H1 (cell line): ENCODE measurements around the gene ABHD15. TPM values are rescaled to one million over a fixed set of nuclear protein-coding genes. Genes with fewer than 3 reads are reported as not detected.

Experiments
- CTCF ChIA-PET: fragments of 300-600 bp; sonication (Branson Sonifier 250); formaldehyde crosslinking; loops from one replicate; lab custom pipeline; 2021; ENCODE audit not compliant: partially characterized antibody; lab: Charles Lee
- POLR2A ChIA-PET: fragments of 300-600 bp; sonication (Branson Sonifier 250); formaldehyde crosslinking; loops from one replicate; lab custom pipeline; 2021; ENCODE audit warnings: inconsistent platforms; ENCODE audit not compliant: partially characterized antibody; lab: Charles Lee
- DNase-seq, 2 experiments: peaks; one replicate each; pipeline versions ENCODE4 v3.0.0 to v3.0.0-alpha.2; 2010 to 2022; ENCODE audit warnings: low spot score in 2 of 2, low read depth in 1 of 2, mixed read lengths in 1 of 2
- FAIRE-seq: peaks from 2 replicates; lab custom pipeline; 2011; peaks lifted over from hg19 to GRCh38; lab: Jason Lieb, UNC
- H2AFZ ChIP-seq: 2 replicates; pipeline ENCODE4 v1.8.1; 2012; ENCODE audit warnings: low read length, inconsistent platforms
- H2AK5ac ChIP-seq: 2 replicates; pipeline ENCODE4 v1.6.1; 2013; ENCODE audit warnings: low read depth, low read length
- H2BK120ac ChIP-seq: replicated peaks from 2 replicates; pipeline ENCODE3; 2013; ENCODE audit warnings: low read depth, low read length, inconsistent platforms
- H2BK12ac ChIP-seq: 2 replicates; pipeline ENCODE4 v1.6.1; 2013; ENCODE audit warnings: low read depth, low read length
- H2BK15ac ChIP-seq: 2 replicates; pipeline ENCODE4 v1.6.1; 2013; ENCODE audit warnings: low read length
- H2BK20ac ChIP-seq: 2 replicates; pipeline ENCODE4 v1.6.1; 2013; ENCODE audit warnings: low read length
- H2BK5ac ChIP-seq: 2 replicates; pipeline ENCODE4 v1.6.1; 2013; ENCODE audit warnings: low read depth, low read length
- H3K14ac ChIP-seq: 2 replicates; pipeline ENCODE4 v1.6.1; 2013; ENCODE audit warnings: inconsistent platforms; ENCODE audit not compliant: insufficient read length
- H3K18ac ChIP-seq: 2 replicates; pipeline ENCODE4 v1.6.1; 2013; ENCODE audit warnings: low read length; ENCODE audit errors: extremely low read depth
- H3K23ac ChIP-seq: 2 replicates; pipeline ENCODE4 v1.6.1; 2013; ENCODE audit warnings: inconsistent platforms; ENCODE audit not compliant: insufficient read length
- H3K23me2 ChIP-seq: 2 replicates; pipeline ENCODE4 v1.6.1; 2013; ENCODE audit warnings: low read depth, low read length
- H3K27ac ChIP-seq: 2 replicates; pipeline ENCODE4 v1.6.1; 2011; ENCODE audit warnings: low read depth, low read length, inconsistent platforms
- H3K27me3 ChIP-seq, 4 experiments: replicated peaks in 1 of 4; 1 replicate in 1 of 4; 2 replicates in 3 of 4; pipeline versions ENCODE4 v1.6.1 to v1.8.1; 2011 to 2013; ENCODE audit warnings: low read length in 3 of 4, mild to moderate bottlenecking in 3 of 4, inconsistent platforms in 2 of 4, mixed read lengths in 2 of 4, moderate library complexity in 1 of 4; ENCODE audit not compliant: control insufficient read depth in 3 of 4, insufficient read depth in 3 of 4; ENCODE audit errors: extremely low read depth in 1 of 4
- H3K36me3 ChIP-seq, 4 experiments: 2 replicates each; pipeline versions ENCODE4 v1.6.1 to v1.8.1; 2011 to 2013; ENCODE audit warnings: mild to moderate bottlenecking in 4 of 4, low read length in 3 of 4, moderate library complexity in 2 of 4, control low read depth in 1 of 4, inconsistent platforms in 1 of 4; ENCODE audit not compliant: insufficient read depth in 4 of 4, control insufficient read depth in 2 of 4
- H3K4ac ChIP-seq: replicated peaks from 2 replicates; pipeline ENCODE3; 2013; ENCODE audit warnings: low read length, low read depth, mixed read lengths, inconsistent platforms; ENCODE audit not compliant: insufficient read length
- H3K4me1 ChIP-seq, 4 experiments: replicated peaks in 1 of 4; 1 replicate in 1 of 4; 2 replicates in 3 of 4; pipeline versions ENCODE4 v1.6.1 to v1.8.1; 2011 to 2013; ENCODE audit warnings: low read length in 3 of 4, inconsistent platforms in 2 of 4, mixed read lengths in 1 of 4; ENCODE audit not compliant: insufficient read depth in 4 of 4, control insufficient read depth in 3 of 4
- H3K4me2 ChIP-seq, 2 experiments: 2 replicates each; pipeline versions ENCODE4 v1.6.1 to v1.8.1; 2011 to 2013; ENCODE audit warnings: low read depth in 2 of 2, low read length in 2 of 2, control low read depth in 1 of 2, inconsistent platforms in 1 of 2, mild to moderate bottlenecking in 1 of 2; ENCODE audit not compliant: insufficient read depth in 1 of 2
- H3K4me3 ChIP-seq, 4 experiments: fragments of 200-600, 300-600 bp in 1 of 4; sonication (generic), shearing (Covaris generic), sonication (Bioruptor Twin) in 1 of 4; 2 replicates each; pipeline versions ENCODE4 v1.5.1 to v1.8.1; 2011 to 2016; ENCODE audit warnings: low read length in 4 of 4, low read depth in 3 of 4, control low read depth in 2 of 4, inconsistent platforms in 2 of 4, mild to moderate bottlenecking in 2 of 4, mixed read lengths in 1 of 4, moderate library complexity in 1 of 4; ENCODE audit not compliant: insufficient read depth in 2 of 4; ENCODE audit errors: extremely low read depth in 1 of 4
- H3K56ac ChIP-seq: replicated peaks from 2 replicates; pipeline ENCODE3; 2013; ENCODE audit warnings: low read depth, mild to moderate bottlenecking, mixed read lengths, low read length, inconsistent platforms; ENCODE audit not compliant: insufficient read length
- H3K79me1 ChIP-seq: 2 replicates; pipeline ENCODE4 v1.6.1; 2013; ENCODE audit warnings: low read depth, low read length, control low read depth
- H3K79me2 ChIP-seq, 2 experiments: 2 replicates each; pipeline versions ENCODE4 v1.6.1 to v1.8.1; 2012 to 2013; ENCODE audit warnings: low read length in 2 of 2, mild to moderate bottlenecking in 2 of 2, inconsistent platforms in 1 of 2; ENCODE audit not compliant: insufficient read depth in 2 of 2, control insufficient read depth in 1 of 2
- H3K9ac ChIP-seq, 4 experiments: replicated peaks in 1 of 4; 1 replicate in 1 of 4; 2 replicates in 3 of 4; pipeline versions ENCODE4 v1.6.1 to v1.8.1; 2011 to 2013; ENCODE audit warnings: low read depth in 3 of 4, low read length in 3 of 4, control low read depth in 2 of 4, mild to moderate bottlenecking in 2 of 4, moderate library complexity in 2 of 4, inconsistent platforms in 1 of 4; ENCODE audit errors: extremely low read depth in 1 of 4
- H3K9me3 ChIP-seq, 2 experiments: 2 replicates each; pipeline versions ENCODE4 v1.6.1 to v1.8.1; 2012 to 2013; ENCODE audit warnings: mild to moderate bottlenecking in 2 of 2, moderate library complexity in 2 of 2, control low read depth in 1 of 2, inconsistent platforms in 1 of 2, low read depth in 1 of 2, low read length in 1 of 2, mixed read lengths in 1 of 2; ENCODE audit not compliant: insufficient read depth in 2 of 2
- H4K20me1 ChIP-seq, 2 experiments: replicated peaks in 1 of 2; 2 replicates each; pipeline versions ENCODE3 to v1.8.1; 2011 to 2013; ENCODE audit warnings: inconsistent platforms in 2 of 2, low read length in 2 of 2, mild to moderate bottlenecking in 1 of 2; ENCODE audit not compliant: insufficient read depth in 2 of 2, control insufficient read depth in 1 of 2
- H4K5ac ChIP-seq: 2 replicates; pipeline ENCODE4 v1.6.1; 2013; ENCODE audit warnings: low read length, low read depth, mixed read lengths, inconsistent platforms; ENCODE audit not compliant: insufficient read length
- H4K8ac ChIP-seq: 2 replicates; pipeline ENCODE4 v1.8.0; 2013; ENCODE audit warnings: mild to moderate bottlenecking, moderate library complexity, low read length, inconsistent platforms; ENCODE audit not compliant: insufficient read depth; ENCODE audit errors: extremely low read depth
- H4K91ac ChIP-seq: replicated peaks from 2 replicates; pipeline ENCODE3; 2013; ENCODE audit warnings: low read length, mixed read lengths, inconsistent platforms; ENCODE audit not compliant: insufficient read length
- ASH2L ChIP-seq: fragments of 200-600, 300-600 bp; sonication (generic); IDR thresholded peaks from one replicate; pipeline ENCODE4 v1.7.1; 2017; ENCODE audit warnings: low read length
- CHD1 ChIP-seq: IDR thresholded peaks from 2 replicates; pipeline ENCODE4 v1.6.1; 2012; ENCODE audit warnings: low read depth, low read length, improper control_type of control experiment
- EGR1 ChIP-seq: IDR thresholded peaks from 2 replicates; pipeline ENCODE4 v1.6.1; 2011; ENCODE audit warnings: low read depth, low read length, borderline replicate concordance
- EP300 ChIP-seq, 2 experiments: IDR thresholded peaks; 1 replicate in 1 of 2; 2 replicates in 1 of 2; pipeline ENCODE4 v1.6.1; 2011 to 2012; ENCODE audit warnings: low read depth in 2 of 2, low read length in 2 of 2, mild to moderate bottlenecking in 2 of 2, borderline replicate concordance in 1 of 2, inconsistent platforms in 1 of 2, moderate library complexity in 1 of 2
- KDM4A ChIP-seq: IDR thresholded peaks from one replicate; pipeline ENCODE4 v1.7.1; 2012; ENCODE audit warnings: low read depth, mild to moderate bottlenecking, moderate library complexity, low read length, inconsistent platforms; ENCODE audit not compliant: severe bottlenecking
- KDM5A ChIP-seq: fragments of 200-600 bp; IDR thresholded peaks from 2 replicates; pipeline ENCODE4 v1.7.1; 2012; ENCODE audit warnings: mild to moderate bottlenecking, low read length, inconsistent platforms, mixed read lengths
- RXRA ChIP-seq: IDR thresholded peaks from 2 replicates; pipeline ENCODE4 v1.6.1; 2011; ENCODE audit warnings: low read depth, mild to moderate bottlenecking, low read length, moderate library complexity; ENCODE audit not compliant: insufficient read depth
- SIN3A ChIP-seq, 2 experiments: IDR thresholded peaks in 1 of 2; conservative IDR thresholded peaks in 1 of 2; 2 replicates each; pipeline ENCODE4 v1.6.1; 2011 to 2012; ENCODE audit warnings: low read length in 2 of 2, improper control_type of control experiment in 1 of 2, low read depth in 1 of 2, mild to moderate bottlenecking in 1 of 2
- SP1 ChIP-seq: IDR thresholded peaks from 2 replicates; pipeline ENCODE4 v1.6.1; 2011; ENCODE audit warnings: low read depth, low read length
- TEAD4 ChIP-seq: IDR thresholded peaks from 2 replicates; pipeline ENCODE4 v1.6.1; 2012; ENCODE audit warnings: low read depth, low read length, inconsistent platforms, mixed read lengths
- ZNF274 ChIP-seq: IDR thresholded peaks from 2 replicates; pipeline ENCODE4 v1.7.0; 2012; ENCODE audit warnings: low read length, borderline replicate concordance; ENCODE audit errors: extremely low read depth
- WGBS, 2 experiments: shearing (Covaris generic) in 1 of 2; methylation state at CpG; one replicate each; pipeline versions ENCODE4 v1.1.6 to v1.1.7; 2013 to 2015; ENCODE audit warnings: low lambda C conversion rate in 2 of 2, mixed read lengths in 2 of 2, inconsistent platforms in 1 of 2, low coverage in 1 of 2, missing lambda C conversion rate in 1 of 2; ENCODE audit not compliant: insufficient replicate concordance in 2 of 2, insufficient coverage in 1 of 2, insufficient read length in 1 of 2; ENCODE audit errors: extremely low coverage in 1 of 2, missing lambda C conversion rate in 1 of 2; 5-methylcytosine and 5-hydroxymethylcytosine counted together
- polyA plus RNA-seq, 7 experiments: library from polyadenylated mRNA; depleted of rRNA in 3 of 7; stranded (reverse) in 5 of 7; unstranded in 2 of 7; fragments of >200 nt in 5 of 7; fragments of 200-250 nt in 2 of 7; gene quantifications; 1 replicate in 5 of 7; 2 replicates in 1 of 7; 4 replicates in 1 of 7; pipeline versions ENCODE4 v1.2.1 to v1.2.3, GENCODE V29; 2011 to 2013; ENCODE audit warnings: missing spikeins in 2 of 7, mixed read lengths in 2 of 7
- total RNA-seq: library from RNA; stranded (reverse); fragmentation: NEBNext Ultra II Directional; extraction: Animal tissue kit (Norgen Biotek cat#: 25700); gene quantifications from 2 replicates; pipeline ENCODE4 v1.2.1, GENCODE V29; 2021
- TF ChIP-seq, protein P1 (sequence below): IDR thresholded peaks from 2 replicates; pipeline ENCODE4 v1.6.1; 2012; ENCODE audit warnings: inconsistent platforms

Gene ABHD15
- total and polyA plus RNA-seq, 2 of the 8 experiments (the other 6 are each of a cell fraction or from before 2014, with no cell fraction given): 0.88 to 1.7 TPM

GRCh38 chr17:29612094-29612403 is 45.2 kb upstream of the ABHD15 start:
- Histone ChIP-seq H3K9me3 (peaks cover 0 to 11% of the 10 kb centered on the region in 2 experiments; a peak in 1 of 4 replicates), H3K36me3 (peaks cover 0 to 7% (median 0%) of the 10 kb centered on the region in 4 experiments; a peak in 1 of 8 replicates), H3K9ac (no peak overlapping the region), H2BK120ac (no peak overlapping the region), H3K4me1 (peaks cover 10 to 29% (median 22%) of the 10 kb centered on the region in 4 experiments), H3K79me1 (peaks cover 2% of the 10 kb centered on the region; the same call in 1 of the 2 replicates), H4K8ac (no peak overlapping the region), H3K4me3 (no peak overlapping the region), H2BK15ac (no peak overlapping the region), H2BK5ac (no peak overlapping the region), H2BK12ac (no peak overlapping the region), H3K18ac (no peak overlapping the region), H3K14ac (no peak overlapping the region)
- no peak for FAIRE-seq
- TF ChIP-seq, protein P1, sequence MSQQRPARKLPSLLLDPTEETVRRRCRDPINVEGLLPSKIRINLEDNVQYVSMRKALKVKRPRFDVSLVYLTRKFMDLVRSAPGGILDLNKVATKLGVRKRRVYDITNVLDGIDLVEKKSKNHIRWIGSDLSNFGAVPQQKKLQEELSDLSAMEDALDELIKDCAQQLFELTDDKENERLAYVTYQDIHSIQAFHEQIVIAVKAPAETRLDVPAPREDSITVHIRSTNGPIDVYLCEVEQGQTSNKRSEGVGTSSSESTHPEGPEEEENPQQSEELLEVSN: no peak
- TF ChIP-seq KDM4A (no peak), TEAD4 (no peak), KDM5A (no peak), SIN3A (conservative IDR thresholded peaks at IDR 0.05 in 1 of 2, IDR thresholded peaks at IDR 0.05 in 1 of 2; ENCODE audit: low read depth in 1 of 2, low read length in 2 of 2) (no peak), RXRA (no peak), ZNF274 (no peak), SP1 (no peak), EGR1 (no peak), EP300 (IDR thresholded peaks at IDR 0.05; ENCODE audit: borderline replicate concordance in 1 of 2, low read depth in 2 of 2, low read length in 2 of 2) (no peak), CHD1 (no peak), ASH2L (no peak)
- TF ChIP-seq, all 59 proteins: peak for 0
- CTCF ChIA-PET: interaction anchor here (0.8 to 12.8 kb wide), 5 partner anchors 11 to 43 kb away, joined by 3 to 99 read pairs (median 6); partner anchors contain the start of genes ABHD15, ANKRD13B and TP53I13
- H3K56ac ChIP-seq: no peak overlapping the region
- H2AFZ ChIP-seq: no peak overlapping the region
- H3K79me2 ChIP-seq: no peaks in the 10 kb centered on the region
- H3K4ac ChIP-seq: no peak overlapping the region
- 96% methylated on average over 12 of the region's 12 CpGs; no CpG with 5 or more reads in 1 of the 2 experiments for WGBS, 2 experiments
- peaks cover 11% of the 10 kb centered on the region for H3K23me2 ChIP-seq
- H3K4me2 ChIP-seq: no peak overlapping the region
- no peak overlapping the region for H2BK20ac ChIP-seq
- peaks cover 14 to 36% (median 29%) of the 10 kb centered on the region in 4 experiments for H3K27me3 ChIP-seq
- no peak for DNase-seq
- POLR2A ChIA-PET: interaction anchor here (1.6 kb wide), 1 partner anchor 20 kb away, joined by 4 read pairs; no protein-coding TSS in a partner anchor
- no peak overlapping the region for H3K27ac ChIP-seq
- no peak overlapping the region for H4K5ac ChIP-seq
- no peak overlapping the region for H2AK5ac ChIP-seq
- H4K91ac ChIP-seq: no peak overlapping the region
- no peak overlapping the region for H3K23ac ChIP-seq
- H4K20me1 ChIP-seq: peaks cover 5% of the 10 kb centered on the region in 2 experiments
